SK-N-SH (cell line): ENCODE data around the gene TCP11L2. TPM values are rescaled to one million over a fixed set of nuclear protein-coding genes. Genes with fewer than 3 reads are reported as not detected.
A peak's percentile ranks its signal among the peaks of the same experiment; 100 is the strongest.

Experiments used
- CHD2 ChIP-seq: fragments of 150-350 bp; IDR thresholded peaks from 2 replicates; pipeline ENCODE4 v1.6.1; 2018; ENCODE audit warnings: low read length; ENCODE audit not compliant: partially characterized antibody
- ELF1 ChIP-seq: IDR thresholded peaks from 2 replicates; pipeline ENCODE4 v1.4.0; 2012
- FOXM1 ChIP-seq: IDR thresholded peaks from 2 replicates; pipeline ENCODE4 v1.4.0; 2012; ENCODE audit warnings: low read depth, mild to moderate bottlenecking
- JUND ChIP-seq: IDR thresholded peaks from 2 replicates; pipeline ENCODE4 v1.4.0; 2012
- NFIC ChIP-seq: IDR thresholded peaks from 2 replicates; pipeline ENCODE4 v1.4.0; 2012; ENCODE audit warnings: borderline replicate concordance
- POLR2AphosphoS5 ChIP-seq: IDR thresholded peaks from 2 replicates; pipeline ENCODE4 v1.6.1; 2012; ENCODE audit warnings: low read depth, low read length
- RAD21 ChIP-seq: IDR thresholded peaks from 2 replicates; pipeline ENCODE4 v1.6.1; 2012; ENCODE audit warnings: mild to moderate bottlenecking, low read length
- RXRA ChIP-seq: IDR thresholded peaks from 2 replicates; pipeline ENCODE4 v1.4.0; 2012; ENCODE audit warnings: low read depth, mild to moderate bottlenecking, borderline replicate concordance
- SMC3 ChIP-seq: IDR thresholded peaks from 2 replicates; pipeline ENCODE4 v1.6.1; 2012; ENCODE audit warnings: low read depth, low read length, improper control_type of control experiment
- TAF1 ChIP-seq: IDR thresholded peaks from 2 replicates; pipeline ENCODE4 v1.6.1; 2012; ENCODE audit warnings: low read depth, mild to moderate bottlenecking, low read length, moderate library complexity, borderline replicate concordance
- TCF12 ChIP-seq: IDR thresholded peaks from 2 replicates; pipeline ENCODE4 v1.4.0; 2012
- TEAD4 ChIP-seq: IDR thresholded peaks from 2 replicates; pipeline ENCODE4 v1.4.0; 2012; ENCODE audit warnings: mild to moderate bottlenecking, borderline replicate concordance; ENCODE audit not compliant: insufficient read depth
- YY1 ChIP-seq: IDR thresholded peaks from 2 replicates; pipeline ENCODE4 v1.4.0; 2012; ENCODE audit warnings: low read depth, mild to moderate bottlenecking
- polyA plus RNA-seq, 3 experiments: library from polyadenylated mRNA; depleted of rRNA; stranded (reverse); fragments of >200 nt; gene quantifications; 2 replicates each; pipeline ENCODE4 v1.2.3, GENCODE V29; 2012
- TF ChIP-seq, protein P1 (sequence below): IDR thresholded peaks from 2 replicates; pipeline ENCODE4 v1.6.1; 2012; ENCODE audit warnings: mild to moderate bottlenecking, low read depth, low read length, moderate library complexity
- TF ChIP-seq, protein P2 (sequence below): IDR thresholded peaks from 2 replicates; pipeline ENCODE4 v1.4.0; 2012; ENCODE audit warnings: low read depth
- TF ChIP-seq, protein P3 (sequence below): IDR thresholded peaks from 2 replicates; pipeline ENCODE4 v1.4.0; 2012; ENCODE audit warnings: low read depth, borderline replicate concordance

TCP11L2 gene
- polyA plus RNA-seq, 1 of the 3 experiments (the other 2 are of a cell fraction) = 4.0 TPM

DNA sequence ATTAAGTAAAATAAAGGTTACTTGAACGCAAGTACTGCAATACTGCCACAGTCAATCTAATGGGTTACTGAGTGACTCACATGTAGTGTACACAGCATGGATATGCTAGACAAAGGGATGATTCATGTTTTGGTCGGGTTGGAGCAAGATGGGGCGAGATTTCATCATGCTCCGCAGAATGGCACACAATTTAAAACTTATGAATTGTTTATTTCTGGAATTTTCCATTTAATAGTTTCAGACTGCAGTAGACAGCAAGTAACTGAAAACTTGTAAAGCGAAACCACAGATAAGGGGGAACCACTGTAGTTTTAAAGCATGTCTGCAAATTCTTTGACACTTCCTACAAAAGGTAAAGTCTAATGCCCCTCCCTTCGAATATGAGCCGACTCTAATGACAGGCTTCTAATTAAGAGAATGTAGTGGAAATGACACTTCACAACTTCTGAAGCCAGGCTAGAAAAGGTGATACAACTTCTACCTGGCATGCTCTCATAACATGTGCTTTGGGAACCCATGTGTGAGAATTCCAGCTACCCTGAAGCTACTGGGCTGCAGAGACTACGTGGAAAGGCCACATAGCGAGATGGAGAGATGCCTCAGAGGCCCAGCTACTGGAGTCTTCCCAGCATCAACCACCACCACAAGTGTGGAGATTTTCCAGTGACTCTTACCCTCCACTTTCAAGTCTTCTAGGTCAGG lies 13.9 kb upstream of the TCP11L2 start (continued):
- TF ChIP-seq, protein P1, sequence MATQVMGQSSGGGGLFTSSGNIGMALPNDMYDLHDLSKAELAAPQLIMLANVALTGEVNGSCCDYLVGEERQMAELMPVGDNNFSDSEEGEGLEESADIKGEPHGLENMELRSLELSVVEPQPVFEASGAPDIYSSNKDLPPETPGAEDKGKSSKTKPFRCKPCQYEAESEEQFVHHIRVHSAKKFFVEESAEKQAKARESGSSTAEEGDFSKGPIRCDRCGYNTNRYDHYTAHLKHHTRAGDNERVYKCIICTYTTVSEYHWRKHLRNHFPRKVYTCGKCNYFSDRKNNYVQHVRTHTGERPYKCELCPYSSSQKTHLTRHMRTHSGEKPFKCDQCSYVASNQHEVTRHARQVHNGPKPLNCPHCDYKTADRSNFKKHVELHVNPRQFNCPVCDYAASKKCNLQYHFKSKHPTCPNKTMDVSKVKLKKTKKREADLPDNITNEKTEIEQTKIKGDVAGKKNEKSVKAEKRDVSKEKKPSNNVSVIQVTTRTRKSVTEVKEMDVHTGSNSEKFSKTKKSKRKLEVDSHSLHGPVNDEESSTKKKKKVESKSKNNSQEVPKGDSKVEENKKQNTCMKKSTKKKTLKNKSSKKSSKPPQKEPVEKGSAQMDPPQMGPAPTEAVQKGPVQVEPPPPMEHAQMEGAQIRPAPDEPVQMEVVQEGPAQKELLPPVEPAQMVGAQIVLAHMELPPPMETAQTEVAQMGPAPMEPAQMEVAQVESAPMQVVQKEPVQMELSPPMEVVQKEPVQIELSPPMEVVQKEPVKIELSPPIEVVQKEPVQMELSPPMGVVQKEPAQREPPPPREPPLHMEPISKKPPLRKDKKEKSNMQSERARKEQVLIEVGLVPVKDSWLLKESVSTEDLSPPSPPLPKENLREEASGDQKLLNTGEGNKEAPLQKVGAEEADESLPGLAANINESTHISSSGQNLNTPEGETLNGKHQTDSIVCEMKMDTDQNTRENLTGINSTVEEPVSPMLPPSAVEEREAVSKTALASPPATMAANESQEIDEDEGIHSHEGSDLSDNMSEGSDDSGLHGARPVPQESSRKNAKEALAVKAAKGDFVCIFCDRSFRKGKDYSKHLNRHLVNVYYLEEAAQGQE = 0 out of 2 replicates have a peak, but pooled peaks have one; percentile 21
- TF ChIP-seq POLR2AphosphoS5 (no peak), NFIC (no peak), RAD21 (no peak), YY1 (no peak), JUND (peak; percentile 84), CHD2 (no peak), ELF1 (no peak), RXRA (no peak), SMC3 (no peak), TCF12 (peak; percentile 48; the same call in 1 of the 2 replicates), FOXM1 (no peak), TAF1 (0 out of 2 replicates have a peak, but pooled peaks have one; percentile 8), TEAD4 (no peak)
- TF ChIP-seq, protein P2, sequence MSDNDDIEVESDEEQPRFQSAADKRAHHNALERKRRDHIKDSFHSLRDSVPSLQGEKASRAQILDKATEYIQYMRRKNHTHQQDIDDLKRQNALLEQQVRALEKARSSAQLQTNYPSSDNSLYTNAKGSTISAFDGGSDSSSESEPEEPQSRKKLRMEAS = peak; percentile 62; the same call in 1 of the 2 replicates
- TF ChIP-seq, protein P3, sequence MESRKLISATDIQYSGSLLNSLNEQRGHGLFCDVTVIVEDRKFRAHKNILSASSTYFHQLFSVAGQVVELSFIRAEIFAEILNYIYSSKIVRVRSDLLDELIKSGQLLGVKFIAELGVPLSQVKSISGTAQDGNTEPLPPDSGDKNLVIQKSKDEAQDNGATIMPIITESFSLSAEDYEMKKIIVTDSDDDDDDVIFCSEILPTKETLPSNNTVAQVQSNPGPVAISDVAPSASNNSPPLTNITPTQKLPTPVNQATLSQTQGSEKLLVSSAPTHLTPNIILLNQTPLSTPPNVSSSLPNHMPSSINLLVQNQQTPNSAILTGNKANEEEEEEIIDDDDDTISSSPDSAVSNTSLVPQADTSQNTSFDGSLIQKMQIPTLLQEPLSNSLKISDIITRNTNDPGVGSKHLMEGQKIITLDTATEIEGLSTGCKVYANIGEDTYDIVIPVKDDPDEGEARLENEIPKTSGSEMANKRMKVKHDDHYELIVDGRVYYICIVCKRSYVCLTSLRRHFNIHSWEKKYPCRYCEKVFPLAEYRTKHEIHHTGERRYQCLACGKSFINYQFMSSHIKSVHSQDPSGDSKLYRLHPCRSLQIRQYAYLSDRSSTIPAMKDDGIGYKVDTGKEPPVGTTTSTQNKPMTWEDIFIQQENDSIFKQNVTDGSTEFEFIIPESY = no peak
